ENCODE data around the gene CPED1.

- no peak for TF ChIP-seq RARB (CRISPR knock-in tag; IDR thresholded peaks at IDR 0.05)
- TF ChIP-seq PATZ1 (CRISPR knock-in tag; IDR thresholded peaks at IDR 0.05; ENCODE audit: borderline replicate concordance) = no peak
Observed at GRCh38 chr7:121182902-121183301, 194.4 kb downstream of the CPED1 start.

Measured in SK-N-SH treated with all-trans-retinoic acid at 6 μM for 48 hours (cell line).